ENCODE data around the gene PSMA4. TPM values are rescaled to one million over a fixed set of nuclear protein-coding genes. Genes with fewer than 3 reads are reported as not detected.
"Not testable (repeated sequence)": the region's sequence is repeated elsewhere in the genome, so short reads cannot be mapped to it uniquely, and the experiment has no call there.

PSMA4 gene
- total and polyA plus RNA-seq, 4 donors = 92.7 to 244 (median 161) TPM

GRCh38 chr15:78538358-78538757, 1.9 kb upstream of the PSMA4 start:
- no peaks in the 10 kb centered on the region for H3K27me3 ChIP-seq (ENCODE audit: control insufficient read depth in 3 of 3, insufficient read depth in 3 of 3, low read length in 2 of 3)
- no peak overlapping the region for H3K4me3 ChIP-seq
- WGBS, 2 donors = 80 to 92% methylated on average over 1 of the region's 1 CpG
- DNase-seq = no peak
- no peak for ATAC-seq (ENCODE audit: insufficient read depth, low FRiP score)
- H3K36me3 ChIP-seq (ENCODE audit: control insufficient read depth in 4 of 4, insufficient read depth in 4 of 4, low read length in 4 of 4) = peaks cover 0 to 9% (median 7%) of the 10 kb centered on the region in 4 donors
- no peak overlapping the region for H3K9ac ChIP-seq (ENCODE audit: insufficient read depth in 1 of 2, low read length in 2 of 2)
- no peaks in the 10 kb centered on the region for H3K9me3 ChIP-seq (ENCODE audit: control insufficient read depth in 4 of 4, insufficient read depth in 3 of 4, low read length in 3 of 4)
- H3K27ac ChIP-seq (ENCODE audit: low read depth in 1 of 2, low read length in 1 of 2) = peak overlapping the region in 1 of 2 donors; percentile 38
- H3K4me1 ChIP-seq (ENCODE audit: control insufficient read depth in 5 of 5, insufficient read depth in 5 of 5, low read length in 5 of 5) = peaks cover 2 to 15% (median 6%) of the 10 kb centered on the region in 5 donors
- no peak for TF ChIP-seq CTCF (IDR thresholded peaks at IDR 0.05; ENCODE audit: control extremely low read depth, extremely low read depth)

DNA sequence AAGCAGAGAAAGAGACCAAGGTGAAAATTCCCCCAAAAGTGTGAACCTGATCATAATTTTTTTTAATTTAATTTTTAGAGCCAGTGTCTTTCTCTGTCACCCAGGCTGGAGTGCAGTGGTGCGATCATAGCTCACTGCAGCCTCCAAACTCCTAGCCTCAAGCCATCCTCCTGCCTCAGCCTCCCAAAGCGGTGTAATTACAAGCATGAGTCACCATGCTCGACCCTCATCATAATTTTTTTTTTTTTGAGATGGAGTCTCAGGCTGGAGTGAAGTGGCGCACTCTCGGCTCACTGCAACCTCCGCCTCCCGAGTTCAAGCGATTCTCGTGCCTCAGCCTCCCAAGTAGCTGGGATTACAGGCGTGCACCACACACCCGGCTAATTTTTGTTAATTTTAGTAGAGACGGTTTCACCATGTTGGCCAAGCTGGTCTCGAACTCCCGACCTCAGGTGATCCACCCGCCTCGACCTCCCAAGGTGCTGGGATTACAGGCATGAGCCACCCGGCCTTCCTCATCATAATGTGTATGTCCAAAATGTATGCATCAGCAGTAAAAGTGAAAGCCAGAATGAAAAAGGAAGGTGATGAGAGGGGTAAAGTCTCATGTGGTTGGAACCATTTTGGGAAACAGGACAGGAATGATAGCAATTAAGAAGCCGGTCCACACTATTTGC, 642 bp upstream of the PSMA4 start:
- Histone ChIP-seq H3K9ac (ENCODE audit: insufficient read depth in 1 of 2, low read length in 2 of 2) (peak overlapping the region in 1 of 2 donors; percentile 96), H3K36me3 (ENCODE audit: control insufficient read depth in 4 of 4, insufficient read depth in 4 of 4, low read length in 4 of 4) (peaks cover 0 to 13% (median 10%) of the 10 kb centered on the region in 4 donors), H3K27ac (ENCODE audit: low read depth in 1 of 2, low read length in 1 of 2) (peak overlapping the region; percentile 89 to 99), H3K4me1 (ENCODE audit: control insufficient read depth in 5 of 5, insufficient read depth in 5 of 5, low read length in 5 of 5) (peaks cover 2 to 15% (median 6%) of the 10 kb centered on the region in 5 donors), H3K4me3 (peak overlapping the region; percentile 67)
- not testable (repeated sequence) for H3K27me3 ChIP-seq (ENCODE audit: control insufficient read depth in 3 of 3, insufficient read depth in 3 of 3, low read length in 2 of 3); DNase-seq; ATAC-seq (ENCODE audit: insufficient read depth, low FRiP score); H3K9me3 ChIP-seq (ENCODE audit: control insufficient read depth in 4 of 4, insufficient read depth in 3 of 4, low read length in 3 of 4)
- WGBS, 2 donors = 75 to 78% methylated on average over 18 of the region's 18 CpGs

GRCh38 chr15:78540871-78541743, 863 bp downstream of the PSMA4 start:
- 3% methylated on average over 17 of the region's 17 CpGs for WGBS, 2 donors
- Histone ChIP-seq H3K27me3 (ENCODE audit: control insufficient read depth in 3 of 3, insufficient read depth in 3 of 3, low read length in 2 of 3) (no peaks in the 10 kb centered on the region), H3K9ac (ENCODE audit: insufficient read depth in 1 of 2, low read length in 2 of 2) (peak overlapping the region; percentile 59 to 73), H3K27ac (ENCODE audit: low read depth in 1 of 2, low read length in 1 of 2) (peak overlapping the region; percentile 89 to 99), H3K36me3 (ENCODE audit: control insufficient read depth in 4 of 4, insufficient read depth in 4 of 4, low read length in 4 of 4) (peaks cover 8 to 26% (median 17%) of the 10 kb centered on the region in 4 donors), H3K4me1 (ENCODE audit: control insufficient read depth in 5 of 5, insufficient read depth in 5 of 5, low read length in 5 of 5) (peaks cover 2 to 15% (median 6%) of the 10 kb centered on the region in 5 donors), H3K9me3 (ENCODE audit: control insufficient read depth in 4 of 4, insufficient read depth in 3 of 4, low read length in 3 of 4) (no peaks in the 10 kb centered on the region), H3K4me3 (peak overlapping the region; percentile 67)
- DNase-seq (no peak), ATAC-seq (ENCODE audit: insufficient read depth, low FRiP score) (no peak)
- TF ChIP-seq CTCF (IDR thresholded peaks at IDR 0.05; ENCODE audit: control extremely low read depth, extremely low read depth) = no peak

DNA sequence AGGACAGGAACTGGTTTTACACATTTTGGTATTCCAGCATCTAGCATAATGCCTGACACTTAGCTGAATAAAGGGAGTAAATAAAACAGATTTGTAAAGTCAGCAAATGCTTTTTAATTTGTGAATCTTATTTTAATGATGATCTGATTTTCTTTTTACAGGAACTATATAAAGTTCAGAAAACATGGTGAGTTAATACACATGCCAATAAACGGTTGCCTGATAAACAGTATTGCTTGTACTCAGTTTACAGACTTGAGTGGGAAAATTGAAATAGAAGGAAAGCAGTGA, 1.4 kb downstream of the PSMA4 start:
- H3K36me3 ChIP-seq (ENCODE audit: control insufficient read depth in 4 of 4, insufficient read depth in 4 of 4, low read length in 4 of 4) = peaks cover 8 to 29% (median 19%) of the 10 kb centered on the region in 4 donors
- H3K27ac ChIP-seq (ENCODE audit: low read depth in 1 of 2, low read length in 1 of 2) = peak overlapping the region in 1 of 2 donors; percentile 89
- no peak for TF ChIP-seq CTCF (IDR thresholded peaks at IDR 0.05; ENCODE audit: control extremely low read depth, extremely low read depth)
- 32 to 52% methylated on average over 1 of the region's 1 CpG for WGBS, 2 donors
- H3K9ac ChIP-seq (ENCODE audit: insufficient read depth in 1 of 2, low read length in 2 of 2) = peak overlapping the region in 1 of 2 donors; percentile 73
- no peaks in the 10 kb centered on the region for H3K27me3 ChIP-seq (ENCODE audit: control insufficient read depth in 3 of 3, insufficient read depth in 3 of 3, low read length in 2 of 3)
- H3K4me3 ChIP-seq = no peak overlapping the region
- no peak for DNase-seq
- H3K9me3 ChIP-seq (ENCODE audit: control insufficient read depth in 4 of 4, insufficient read depth in 3 of 4, low read length in 3 of 4) = no peaks in the 10 kb centered on the region
- ATAC-seq (ENCODE audit: insufficient read depth, low FRiP score) = no peak
- peaks cover 2 to 15% (median 6%) of the 10 kb centered on the region in 5 donors for H3K4me1 ChIP-seq (ENCODE audit: control insufficient read depth in 5 of 5, insufficient read depth in 5 of 5, low read length in 5 of 5)
